Right renal cortex interstitium (tissue), 3 donors: ENCODE measurements around the gene ATP6V0D1. TPM values are rescaled to one million over a fixed set of nuclear protein-coding genes. Genes with fewer than 3 reads are reported as not detected.

ENCODE experiments used
- DNase-seq, 3 donors: peaks; one replicate each; pipeline ENCODE4 v3.0.0-alpha.2; 2013; ENCODE audit warnings: low read depth in 3 of 3, low spot score in 2 of 3
- polyA plus RNA-seq, 3 donors: library from polyadenylated mRNA; unstranded; fragments of 120-200 nt; gene quantifications; one replicate each; pipeline ENCODE4 v1.2.1, GENCODE V29; 2013; ENCODE audit not compliant: insufficient read length in 3 of 3

ATP6V0D1 gene
- polyA plus RNA-seq, 3 donors = 82.9 to 99.8 (median 85.5) TPM

DNA sequence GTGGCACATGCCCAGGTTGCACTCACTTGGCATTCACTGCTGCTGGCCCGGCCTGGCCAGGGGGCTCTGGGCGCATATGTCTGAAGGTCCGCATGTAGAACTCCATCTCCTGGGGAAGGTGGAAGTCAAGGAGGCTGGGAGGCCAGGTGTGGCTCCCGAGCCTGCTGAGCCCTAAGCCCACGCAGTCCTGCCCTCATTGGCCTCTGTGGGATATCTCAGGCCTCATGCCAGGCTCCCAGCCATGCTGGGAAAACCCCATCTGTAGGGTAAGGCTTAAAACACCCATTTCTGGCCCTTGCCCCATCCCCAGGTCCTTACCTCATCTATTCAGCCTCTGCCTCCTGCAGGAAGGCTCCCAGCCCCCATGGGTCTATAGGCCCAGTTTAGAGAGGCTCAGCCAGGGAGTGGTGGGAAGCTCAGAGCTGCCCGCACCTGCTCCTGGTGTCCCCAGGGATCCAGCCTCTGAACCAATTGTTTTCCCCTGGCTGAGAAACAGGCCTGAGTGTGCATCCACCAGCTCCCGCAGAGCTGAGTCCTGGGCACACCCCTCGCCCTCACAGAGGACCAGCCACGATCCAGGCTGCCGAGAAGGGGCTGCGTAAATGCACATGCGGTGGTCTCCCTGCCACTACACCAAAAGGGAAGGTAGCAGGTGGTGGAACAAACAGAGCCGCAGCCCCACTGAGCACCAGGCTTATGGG, 85.3 kb downstream of the ATP6V0D1 start:
- no peak for DNase-seq

DNA sequence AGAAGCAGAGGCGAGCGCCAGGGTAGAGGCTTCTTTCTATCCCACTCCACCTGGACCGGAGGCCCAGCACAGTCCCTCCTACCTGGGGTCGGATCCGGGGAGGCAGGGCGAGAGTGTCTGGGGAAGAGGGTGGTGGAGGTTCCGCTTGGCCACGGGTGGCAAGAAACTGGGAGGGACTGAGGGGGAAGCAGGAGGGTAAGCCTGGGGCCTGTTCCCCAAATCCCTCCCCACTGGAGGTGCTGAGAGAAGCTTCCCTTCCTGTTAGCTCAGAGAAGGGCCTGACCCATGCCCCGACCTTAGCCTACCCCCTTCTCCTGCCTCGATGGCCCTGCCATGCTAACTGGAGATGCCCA, 85.9 kb downstream of the ATP6V0D1 start:
- DNase-seq = no peak

DNA sequence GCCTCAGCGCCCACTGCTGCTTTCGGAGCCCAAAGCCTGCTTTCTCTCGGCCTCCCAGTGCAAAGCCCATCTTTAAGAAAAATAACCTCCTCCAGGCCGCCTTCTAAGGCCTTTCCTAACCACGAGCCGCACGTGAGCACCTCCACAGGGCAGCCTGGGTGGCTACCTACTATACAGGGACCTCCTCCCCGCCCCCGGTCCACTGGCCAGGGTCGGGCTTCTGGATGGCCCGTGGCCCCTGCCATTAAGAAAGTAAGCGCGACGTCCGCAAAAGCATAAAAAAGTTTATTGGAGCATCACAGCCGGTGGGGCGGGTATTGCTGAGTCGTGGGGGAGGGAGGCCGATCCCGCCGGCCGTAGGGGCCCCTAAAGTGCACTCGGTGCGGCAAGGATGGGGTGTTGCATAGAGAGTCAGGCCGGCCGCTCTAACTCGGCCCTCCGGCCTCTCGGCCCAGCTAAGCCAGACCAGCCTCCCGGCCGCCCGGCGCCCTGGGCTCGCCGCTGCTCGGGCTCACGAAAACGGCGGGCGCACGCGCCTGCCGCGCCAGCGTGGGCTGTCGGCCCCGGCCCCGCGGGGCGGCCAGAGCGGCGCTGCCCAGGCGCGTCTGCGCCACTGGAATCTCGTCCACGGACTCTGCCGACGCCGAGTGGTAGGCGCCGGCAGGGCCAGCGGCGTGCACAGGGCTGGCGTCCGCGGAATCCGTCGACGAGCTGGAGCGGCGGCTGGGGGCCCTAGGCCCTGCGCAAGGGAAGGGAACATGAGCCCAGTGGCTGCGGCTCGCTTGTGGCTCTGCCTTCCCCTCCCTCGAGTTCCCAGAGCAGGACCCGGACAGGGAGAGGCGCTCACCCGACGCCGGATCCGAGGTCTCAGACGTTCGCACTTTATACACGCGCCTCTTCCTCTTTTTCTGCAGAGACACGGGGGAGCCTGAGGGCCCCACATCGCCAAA, 86.5 kb downstream of the ATP6V0D1 start:
- DNase-seq = no peak

DNA sequence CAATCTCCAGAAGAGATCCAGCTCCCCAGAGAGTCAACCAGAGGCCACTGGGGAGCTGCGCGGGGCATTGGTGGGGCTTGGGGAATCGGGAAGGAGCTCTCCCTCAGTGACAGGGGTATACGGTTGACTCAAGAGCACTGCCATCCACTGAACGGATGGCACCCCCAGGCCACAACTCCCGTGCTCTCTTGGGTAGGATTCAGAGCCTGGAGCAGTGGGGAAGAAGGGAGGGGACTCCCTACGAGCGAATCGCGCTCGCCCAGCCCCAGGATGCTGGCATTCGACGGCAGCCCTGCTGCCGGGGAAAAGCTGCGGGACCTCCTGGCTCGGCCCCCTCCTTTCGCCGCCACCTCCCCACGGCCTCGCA, 87.2 kb downstream of the ATP6V0D1 start:
- no peak for DNase-seq

DNA sequence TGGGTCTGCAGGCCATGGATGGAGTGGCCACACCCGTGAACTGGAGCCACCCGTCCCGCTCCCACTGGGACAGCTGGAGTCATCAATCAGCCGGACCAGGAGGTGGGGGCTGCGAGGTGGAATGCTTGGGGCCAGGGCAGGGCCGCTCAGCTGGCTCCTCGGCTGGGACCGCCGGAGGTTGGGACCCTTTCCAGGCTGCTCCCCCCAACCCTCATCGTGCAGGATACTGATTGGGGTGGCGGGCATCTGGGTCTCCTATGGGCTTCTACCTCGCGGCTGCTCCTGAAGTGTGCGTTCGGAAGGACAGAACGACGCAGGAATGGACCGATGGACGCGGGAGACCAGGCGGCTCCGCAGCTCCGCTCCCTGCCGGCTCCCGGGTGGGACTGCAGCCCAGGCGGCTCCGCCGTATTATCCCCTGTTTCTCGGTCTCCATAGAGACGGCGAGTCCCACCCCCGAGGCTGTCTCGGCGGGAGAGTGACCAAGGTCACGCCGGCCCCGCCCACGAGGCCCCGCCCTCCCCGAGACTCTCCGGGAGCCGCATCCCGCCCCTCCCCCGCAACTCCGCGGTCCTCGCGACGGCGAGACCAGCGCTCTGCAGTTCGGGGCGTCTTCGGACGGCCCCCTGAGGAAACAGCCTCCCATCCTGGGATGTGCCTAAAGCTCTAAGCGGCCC, 87.7 kb downstream of the ATP6V0D1 start, which contains the start of gene TPPP3:
TPPP3 (minus strand) TSS at position 388 of the 677 bp plus-strand sequence. CDS start 2,387 bp downstream, outside the sequence.
- DNase-seq = peak in 2 of 3 donors; percentile 59 to 74

DNA sequence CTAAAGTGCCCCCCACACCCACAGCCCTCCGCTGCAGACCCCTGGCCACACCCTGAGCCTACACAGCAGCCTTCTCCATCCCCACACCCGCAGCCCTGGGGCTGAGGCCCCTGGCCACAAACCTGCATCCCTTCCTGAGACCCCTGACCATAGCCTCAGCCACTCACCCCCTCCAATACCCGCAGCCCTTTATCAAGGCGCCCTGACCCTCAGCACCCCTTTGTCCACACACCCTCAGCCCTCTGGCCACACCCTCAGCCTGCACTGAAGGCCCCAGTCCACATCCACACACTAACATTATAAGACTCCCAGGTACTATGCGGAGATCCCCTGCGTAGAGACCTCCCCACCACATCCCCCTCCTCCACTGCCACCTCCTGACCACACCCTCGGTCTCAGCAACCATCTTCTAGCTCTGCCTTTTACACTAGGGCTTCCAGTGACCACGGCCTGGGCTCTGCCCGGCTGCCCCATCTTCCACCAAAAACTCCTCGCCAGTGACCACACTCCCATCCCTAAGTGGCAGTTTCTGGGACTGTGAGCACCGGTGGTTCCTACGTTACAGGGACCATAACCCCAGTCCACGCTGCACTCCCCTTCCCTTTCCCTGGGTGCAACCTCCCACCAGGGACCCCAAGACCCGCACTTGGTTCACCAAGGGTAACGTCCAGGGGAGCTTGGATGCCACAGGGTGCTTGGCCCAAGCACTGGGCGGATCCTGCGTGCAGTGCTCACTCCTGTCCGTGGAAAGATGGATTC, 88.5 kb downstream of the ATP6V0D1 start:
- no peak for DNase-seq

DNA sequence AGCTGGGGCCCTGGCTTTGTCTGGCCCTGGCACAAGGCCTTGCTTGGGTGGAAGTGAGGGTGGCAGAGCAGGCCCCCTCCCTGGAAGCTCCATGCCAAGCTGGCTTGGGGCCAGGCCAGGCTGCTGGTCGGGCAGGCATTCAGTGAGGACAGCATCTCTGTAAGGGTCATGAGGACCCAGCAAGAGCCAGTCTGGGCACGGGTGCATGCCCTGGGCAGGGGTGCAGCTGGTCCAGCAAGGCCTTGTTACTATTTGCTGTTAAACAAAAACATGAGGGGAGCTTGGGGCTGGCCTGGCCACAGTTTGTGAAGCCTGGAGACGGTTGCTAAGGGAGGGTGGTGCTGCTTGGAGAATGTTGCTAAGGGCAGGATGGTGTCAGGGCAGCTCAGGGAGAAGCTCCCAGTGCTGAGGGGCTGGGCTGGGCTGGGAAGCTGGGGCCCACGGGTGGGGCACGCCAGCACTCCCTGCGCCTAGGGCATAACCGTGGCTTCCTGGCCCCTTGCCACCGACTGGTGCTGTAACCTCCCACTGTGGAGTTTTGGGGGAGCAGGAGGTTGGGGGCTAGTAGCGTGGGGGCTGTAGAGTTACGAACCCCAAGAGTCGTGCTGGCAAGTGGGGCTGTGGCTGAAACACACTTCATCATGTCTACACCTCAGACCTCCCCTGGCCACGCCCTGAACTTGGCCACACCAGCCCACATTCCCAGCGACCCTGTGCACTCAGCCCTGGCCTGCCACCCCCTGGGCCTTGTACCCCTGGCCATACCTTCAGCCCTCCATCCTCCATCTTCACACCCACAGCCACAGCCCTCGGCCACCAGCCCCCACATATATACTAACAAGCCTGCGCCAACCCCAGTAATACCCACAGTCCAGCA, 89.3 kb downstream of the ATP6V0D1 start:
- no peak for DNase-seq

DNA sequence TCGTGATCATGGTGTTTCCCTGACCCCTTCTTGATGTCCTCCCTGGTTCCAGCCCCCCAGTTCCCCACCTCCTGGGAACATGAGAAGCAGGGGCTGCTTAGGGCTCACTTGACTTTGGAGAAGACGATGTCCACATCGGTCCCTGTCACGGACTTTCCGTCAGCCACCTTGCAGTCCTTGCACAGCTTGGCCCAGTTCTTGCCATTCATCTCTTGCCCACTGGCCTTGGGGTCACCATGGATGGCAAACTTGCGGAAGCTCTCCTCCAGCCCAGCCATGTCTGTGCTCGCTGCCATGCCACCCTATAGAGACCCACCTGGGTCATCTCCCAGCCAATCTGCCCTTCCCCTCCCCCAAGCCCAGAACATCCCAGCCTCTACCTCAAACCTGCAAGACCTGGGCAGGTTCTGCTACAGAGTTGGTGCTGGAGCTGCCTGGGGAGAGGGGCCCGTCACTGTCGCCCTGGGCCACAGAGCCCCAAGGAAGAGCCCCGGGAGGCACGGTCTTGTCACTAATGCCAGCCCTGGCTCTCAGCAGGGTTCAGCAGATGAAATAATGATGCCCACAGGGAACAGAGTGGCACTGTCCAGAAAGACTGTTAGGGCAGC, 90.0 kb downstream of the ATP6V0D1 start:
- DNase-seq = no peak

DNA sequence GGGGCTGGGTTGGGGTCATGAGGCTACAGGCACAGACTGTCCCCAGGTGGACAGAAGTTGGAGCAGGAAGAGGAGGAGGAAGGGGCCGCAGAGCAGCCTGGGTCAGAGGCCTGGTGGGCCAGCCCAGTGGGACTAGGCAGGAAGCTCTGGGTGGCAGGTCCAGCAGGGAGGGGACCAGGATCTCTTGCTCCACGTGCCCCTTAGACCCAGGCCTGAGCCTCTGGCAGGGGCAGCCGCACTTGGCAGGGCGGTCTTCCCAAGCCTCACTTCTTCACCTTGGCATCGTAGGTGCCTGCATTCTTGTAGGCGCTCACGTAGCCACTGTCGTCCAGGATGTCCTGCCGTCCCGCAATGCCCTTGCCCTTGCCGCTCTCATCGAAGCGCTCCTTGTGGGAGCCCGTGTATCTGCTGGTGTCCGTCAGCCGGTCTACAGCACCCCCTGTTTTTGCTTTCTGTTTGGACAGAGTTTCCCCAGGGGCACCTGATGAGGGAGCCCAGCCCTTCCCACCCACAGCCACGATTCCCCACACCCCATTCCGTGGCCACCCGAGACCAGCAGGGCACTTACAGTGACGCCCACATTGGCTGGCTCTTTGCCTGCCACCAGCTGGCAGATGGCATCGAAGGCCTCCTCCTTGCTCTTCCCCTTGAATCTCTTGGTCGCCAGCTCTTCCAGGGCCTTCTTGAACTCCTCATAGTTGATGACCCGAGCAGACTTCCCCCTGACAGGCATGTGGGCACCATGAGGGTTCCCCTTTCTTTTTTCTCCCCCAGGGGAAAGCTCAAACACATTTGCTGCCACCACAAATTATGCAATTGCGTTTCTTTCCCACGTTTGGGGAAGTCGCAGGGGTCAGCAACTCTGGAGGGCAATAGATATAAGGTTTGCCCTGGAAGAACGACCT, 90.8 kb downstream of the ATP6V0D1 start:
- DNase-seq = no peak

DNA sequence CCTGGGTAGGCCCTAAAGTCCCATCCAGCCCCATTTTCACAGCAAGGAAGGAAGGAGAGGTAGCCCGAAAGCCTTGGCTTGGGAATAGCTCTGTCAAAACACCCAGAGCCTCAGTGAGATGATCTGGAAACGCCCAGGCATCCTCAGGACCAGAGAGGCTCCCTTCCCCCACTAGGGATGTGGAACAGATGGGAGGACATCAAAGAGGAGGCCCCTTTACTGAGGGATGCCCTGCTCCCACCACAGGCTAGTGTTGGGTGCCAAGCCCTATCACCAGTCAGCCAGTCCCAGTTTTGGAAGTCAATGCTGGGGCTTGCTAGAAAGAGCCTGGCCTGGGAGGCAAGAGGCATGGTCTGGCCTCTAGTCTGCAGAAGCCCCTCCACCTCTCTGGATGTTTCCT, 92.4 kb downstream of the ATP6V0D1 start:
- no peak for DNase-seq

DNA sequence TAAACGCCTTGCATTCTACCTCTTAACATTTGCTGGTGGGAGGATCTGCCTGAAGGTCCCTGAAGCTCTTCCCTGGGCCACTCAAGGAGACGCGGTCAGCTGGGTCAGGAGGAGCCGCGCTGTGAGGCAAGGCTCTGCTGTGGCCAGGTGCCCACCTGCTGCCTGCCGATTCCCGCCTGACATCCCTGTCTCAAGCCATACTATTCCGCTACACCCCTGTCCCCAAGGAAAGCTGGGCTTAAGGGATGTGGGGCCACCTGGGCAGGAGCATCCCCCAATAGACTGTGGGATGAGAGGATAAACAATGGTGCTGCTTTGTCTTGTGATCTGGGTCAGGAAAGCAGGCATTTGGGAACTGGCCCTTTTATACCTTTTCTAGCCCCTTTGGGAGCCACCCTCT, 92.8 kb downstream of the ATP6V0D1 start:
- DNase-seq = no peak

Other genes with a start within 250 kb of the ATP6V0D1 start
- 10 to 100 TPM; 32.9 to 38.9 (median 33.0) TPM for gene FHOD1, start 233.7 kb downstream of the ATP6V0D1 start, polyA plus RNA-seq
- 1 to 10 TPM; 2.4 to 3.6 (median 2.9) TPM for gene SLC9A5, start 232.2 kb downstream of the ATP6V0D1 start, polyA plus RNA-seq
- gene PLEKHG4, start 201.6 kb downstream of the ATP6V0D1 start, polyA plus RNA-seq = 10 to 100 TPM; 13.4 to 14.3 (median 13.8) TPM
- 1 to 10 TPM in 2 of 3 donors, under 1 TPM in 1; 0.44 to 1.2 (median 1.0) TPM for gene KCTD19, start 154.4 kb downstream of the ATP6V0D1 start, polyA plus RNA-seq
- 1 to 10 TPM; 3.2 to 4.6 (median 3.7) TPM for gene LRRC36, start 154.3 kb downstream of the ATP6V0D1 start, polyA plus RNA-seq
- 10 to 100 TPM; 54.6 to 62.9 (median 58.7) TPM for gene TPPP3, start 87.7 kb downstream of the ATP6V0D1 start, polyA plus RNA-seq
- gene ZDHHC1, start 64.7 kb downstream of the ATP6V0D1 start, polyA plus RNA-seq = 1 to 10 TPM; 9.1 to 9.9 (median 9.7) TPM
- 10 to 100 TPM; 44.4 to 54.9 (median 45.6) TPM for gene HSD11B2, start 50.0 kb downstream of the ATP6V0D1 start, polyA plus RNA-seq
- under 1 TPM in 1 of 3 donors, not detected in 2; 0.17 TPM for gene AGRP, start 2.4 kb upstream of the ATP6V0D1 start, polyA plus RNA-seq
- gene RIPOR1, start 47.7 kb upstream of the ATP6V0D1 start, polyA plus RNA-seq = 100 to 1,000 TPM in 2 of 3 donors, 10 to 100 TPM in 1; 93.8 to 115 (median 100) TPM
- gene CTCF, start 81.4 kb upstream of the ATP6V0D1 start, polyA plus RNA-seq = 10 to 100 TPM; 81.5 to 87.2 (median 85.5) TPM
- 1 to 10 TPM in 1 of 3 donors, under 1 TPM in 2; 0.65 to 1.0 (median 0.81) TPM for gene CARMIL2, start 164.0 kb upstream of the ATP6V0D1 start, polyA plus RNA-seq
- 10 to 100 TPM; 19.1 to 20.5 (median 19.8) TPM for gene ACD, start 179.1 kb upstream of the ATP6V0D1 start, polyA plus RNA-seq
- gene PARD6A, start 179.8 kb upstream of the ATP6V0D1 start, polyA plus RNA-seq = 1 to 10 TPM; 2.3 to 3.2 (median 3.2) TPM
- gene ENKD1, start 185.6 kb upstream of the ATP6V0D1 start, polyA plus RNA-seq = 10 to 100 TPM; 17.8 to 21.2 (median 19.4) TPM
- gene C16orf86, start 185.7 kb upstream of the ATP6V0D1 start, polyA plus RNA-seq = 1 to 10 TPM; 2.1 to 2.9 (median 2.5) TPM
- gene GFOD2, start 238.2 kb upstream of the ATP6V0D1 start, polyA plus RNA-seq = 10 to 100 TPM; 19.5 to 22.0 (median 19.5) TPM